Astrocyte of the cerebellum (primary cell): ENCODE results near the gene GAB1.

Experiments
- DNase-seq: peaks from one replicate; pipeline ENCODE4 v3.0.0-alpha.2; 2011; ENCODE audit warnings: low read depth
- H3K4me3 ChIP-seq: 2 replicates; pipeline ENCODE4 v1.5.1; 2011; ENCODE audit warnings: mild to moderate bottlenecking, low read depth, low read length, moderate library complexity
- CTCF ChIP-seq: IDR thresholded peaks from 2 replicates; pipeline ENCODE4 v1.5.1; 2012; ENCODE audit warnings: low read length, low read depth, moderate library complexity, mild to moderate bottlenecking; ENCODE audit errors: missing control alignments
- in situ Hi-C: cut with HindIII; loops from 2 replicates; pipeline ENCODE4 v1.10.0; 2017; ENCODE audit warnings: low sequenced_read_pairs

GAB1 gene

GRCh38 chr4:143431526-143432257, 95.0 kb downstream of the GAB1 start:
- TF ChIP-seq CTCF: no peak
- no peak for DNase-seq
- no peak overlapping the region for H3K4me3 ChIP-seq
- in situ Hi-C loops: no loop called here

GRCh38 chr4:143432258-143432591, 95.5 kb downstream of the GAB1 start:
- no peak for DNase-seq
- H3K4me3 ChIP-seq: no peak overlapping the region
- in situ Hi-C loops: no loop called here
- TF ChIP-seq CTCF: no peak

GRCh38 chr4:143433231-143433630, 96.6 kb downstream of the GAB1 start:
- H3K4me3 ChIP-seq: no peak overlapping the region
- in situ Hi-C loops: no loop called here
- no peak for TF ChIP-seq CTCF
- no peak for DNase-seq

- H3K4me3 ChIP-seq: no peak overlapping the region
- in situ Hi-C loops: no loop called here
- no peak for DNase-seq
- TF ChIP-seq CTCF: no peak
Observed at GRCh38 chr4:143435955-143436354, 99.3 kb downstream of the GAB1 start.

GRCh38 chr4:143437476-143437875, 100.8 kb downstream of the GAB1 start:
- no peak for TF ChIP-seq CTCF
- in situ Hi-C loops: no loop called here
- no peak overlapping the region for H3K4me3 ChIP-seq
- no peak for DNase-seq

GRCh38 chr4:143437937-143438336, 101.3 kb downstream of the GAB1 start:
- in situ Hi-C loops: no loop called here
- DNase-seq: no peak
- no peak overlapping the region for H3K4me3 ChIP-seq
- no peak for TF ChIP-seq CTCF

GRCh38 chr4:143438710-143439109, 102.0 kb downstream of the GAB1 start:
- no peak overlapping the region for H3K4me3 ChIP-seq
- in situ Hi-C loops: no loop called here
- no peak for DNase-seq
- no peak for TF ChIP-seq CTCF
